GM21367 (cell line): ENCODE results near the gene PHOX2A.
"Not testable (repeated sequence)": the region's sequence is repeated elsewhere in the genome, so short reads cannot be mapped to it uniquely, and the experiment has no call there.

ENCODE experiments used
- ATAC-seq: cut with Tn5 transposase; IDR thresholded peaks from one replicate; pipeline ENCODE4 v1.9.1; 2021; ENCODE audit not compliant: unreplicated experiment

PHOX2A gene

GRCh38 chr11:72244060-72244360 is at the start of gene PHOX2A:
PHOX2A (minus strand) TSS chr11:72244176; CDS start chr11:72244004, 172 bp downstream.
- no peak for ATAC-seq

GRCh38 chr11:72293391-72293790 is 49.4 kb upstream of the PHOX2A start:
- ATAC-seq = no peak

GRCh38 chr11:72292106-72292785 is 48.3 kb upstream of the PHOX2A start:
- no peak for ATAC-seq

GRCh38 chr11:72290741-72291140 is 46.8 kb upstream of the PHOX2A start:
- ATAC-seq = not testable (repeated sequence)

- no peak for ATAC-seq
Measured at GRCh38 chr11:72287293-72287692, 43.3 kb upstream of the PHOX2A start.

GRCh38 chr11:72283947-72284346 is 40.0 kb upstream of the PHOX2A start:
- no peak for ATAC-seq

GRCh38 chr11:72280726-72281315 is 36.8 kb upstream of the PHOX2A start:
- no peak for ATAC-seq

GRCh38 chr11:72280037-72280436 is 36.1 kb upstream of the PHOX2A start:
- no peak for ATAC-seq

- ATAC-seq = no peak
Measured at GRCh38 chr11:72278905-72279304, 34.9 kb upstream of the PHOX2A start.

- no peak for ATAC-seq
Measured at GRCh38 chr11:72274435-72274834, 30.5 kb upstream of the PHOX2A start.

GRCh38 chr11:72271980-72272379 is 28.0 kb upstream of the PHOX2A start:
- ATAC-seq = no peak

- no peak for ATAC-seq
Measured at GRCh38 chr11:72267956-72268617, 24.1 kb upstream of the PHOX2A start.

GRCh38 chr11:72266960-72267359 is 23.0 kb upstream of the PHOX2A start:
- ATAC-seq = not testable (repeated sequence)

GRCh38 chr11:72265951-72266350 is 22.0 kb upstream of the PHOX2A start:
- ATAC-seq = no peak

- no peak for ATAC-seq
Measured at GRCh38 chr11:72263361-72263760, 19.4 kb upstream of the PHOX2A start.

GRCh38 chr11:72260574-72260973 is 16.6 kb upstream of the PHOX2A start:
- ATAC-seq = no peak

- ATAC-seq = no peak
Measured at GRCh38 chr11:72259490-72259889, 15.5 kb upstream of the PHOX2A start.

GRCh38 chr11:72257570-72257969 is 13.6 kb upstream of the PHOX2A start:
- no peak for ATAC-seq

GRCh38 chr11:72254299-72254993 is 10.5 kb upstream of the PHOX2A start:
- ATAC-seq = no peak

- ATAC-seq = no peak
Measured at GRCh38 chr11:72253392-72253791, 9.4 kb upstream of the PHOX2A start.

- ATAC-seq = no peak
Measured at GRCh38 chr11:72251614-72252013, 7.6 kb upstream of the PHOX2A start.
